HG02870 (cell line): ENCODE results near the gene AFF2.
"Not testable (repeated sequence)": the region's sequence is repeated elsewhere in the genome, so short reads cannot be mapped to it uniquely, and the experiment has no call there.

Source experiments
- ATAC-seq: cut with Tn5 transposase; IDR thresholded peaks from one replicate; pipeline ENCODE4 v1.9.1; 2021; ENCODE audit warnings: mild to moderate bottlenecking, moderate library complexity; ENCODE audit not compliant: unreplicated experiment

The AFF2 gene

GRCh38 chrX:148906628-148907027 lies 406.2 kb downstream of the AFF2 start:
- not testable (repeated sequence) for ATAC-seq

- no peak for ATAC-seq
These were observed 409.3 kb downstream of the AFF2 start for GRCh38 chrX:148909758-148910157.

GRCh38 chrX:148913971-148914370 lies 413.6 kb downstream of the AFF2 start:
- no peak for ATAC-seq

- peak; percentile 81 for ATAC-seq
These were observed 414.4 kb downstream of the AFF2 start for GRCh38 chrX:148914783-148915182.

- no peak for ATAC-seq
These were observed 415.1 kb downstream of the AFF2 start for GRCh38 chrX:148915474-148915873.

- no peak for ATAC-seq
These were observed 417.0 kb downstream of the AFF2 start for GRCh38 chrX:148917441-148917840.

- ATAC-seq: no peak
These were observed 423.2 kb downstream of the AFF2 start for GRCh38 chrX:148923631-148924030.

- ATAC-seq: no peak
These were observed 426.0 kb downstream of the AFF2 start for GRCh38 chrX:148926371-148926770.

GRCh38 chrX:148928811-148929210 lies 428.4 kb downstream of the AFF2 start:
- no peak for ATAC-seq

- no peak for ATAC-seq
These were observed 429.3 kb downstream of the AFF2 start for GRCh38 chrX:148929686-148930085.

GRCh38 chrX:148930206-148930729 lies 429.9 kb downstream of the AFF2 start:
- no peak for ATAC-seq

- no peak for ATAC-seq
These were observed 433.5 kb downstream of the AFF2 start for GRCh38 chrX:148933881-148934280.

- ATAC-seq: no peak
These were observed 437.9 kb downstream of the AFF2 start for GRCh38 chrX:148938348-148938747.

GRCh38 chrX:148940411-148940996 lies 440.1 kb downstream of the AFF2 start:
- ATAC-seq: no peak

GRCh38 chrX:148942754-148943153 lies 442.3 kb downstream of the AFF2 start:
- no peak for ATAC-seq

GRCh38 chrX:148947399-148947975 lies 447.1 kb downstream of the AFF2 start:
- ATAC-seq: no peak

- ATAC-seq: no peak
These were observed 455.9 kb downstream of the AFF2 start for GRCh38 chrX:148956352-148956751.

GRCh38 chrX:148958901-148959300 lies 458.5 kb downstream of the AFF2 start:
- ATAC-seq: no peak

- no peak for ATAC-seq
These were observed 459.6 kb downstream of the AFF2 start for GRCh38 chrX:148960060-148960459.

GRCh38 chrX:148961985-148962384 lies 461.6 kb downstream of the AFF2 start:
- no peak for ATAC-seq

- no peak for ATAC-seq
These were observed 476.4 kb downstream of the AFF2 start for GRCh38 chrX:148976571-148977400.

- ATAC-seq: no peak
These were observed 479.4 kb downstream of the AFF2 start for GRCh38 chrX:148979786-148980185.
